ENCODE data around the gene SLC30A10. TPM values are rescaled to one million over a fixed set of nuclear protein-coding genes. Genes with fewer than 3 reads are reported as not detected.
A peak's percentile ranks its signal among the peaks of the same experiment; 100 is the strongest.

Gene SLC30A10
- total RNA-seq, 1 donor from 2014 or later: 0.13 TPM

- Mint-ChIP-seq H3K27ac (ENCODE audit: unreplicated experiment) (no peak overlapping the region), H3K36me3 (ENCODE audit: unreplicated experiment) (no peaks in the 10 kb centered on the region), H3K4me1 (ENCODE audit: unreplicated experiment) (peaks cover 21% of the 10 kb centered on the region), H3K4me3 (ENCODE audit: unreplicated experiment) (no peak overlapping the region), H3K9me3 (ENCODE audit: unreplicated experiment) (no peaks in the 10 kb centered on the region), H3K27me3 (ENCODE audit: unreplicated experiment) (peaks cover 27% of the 10 kb centered on the region)
- TF ChIP-seq, protein P1, sequence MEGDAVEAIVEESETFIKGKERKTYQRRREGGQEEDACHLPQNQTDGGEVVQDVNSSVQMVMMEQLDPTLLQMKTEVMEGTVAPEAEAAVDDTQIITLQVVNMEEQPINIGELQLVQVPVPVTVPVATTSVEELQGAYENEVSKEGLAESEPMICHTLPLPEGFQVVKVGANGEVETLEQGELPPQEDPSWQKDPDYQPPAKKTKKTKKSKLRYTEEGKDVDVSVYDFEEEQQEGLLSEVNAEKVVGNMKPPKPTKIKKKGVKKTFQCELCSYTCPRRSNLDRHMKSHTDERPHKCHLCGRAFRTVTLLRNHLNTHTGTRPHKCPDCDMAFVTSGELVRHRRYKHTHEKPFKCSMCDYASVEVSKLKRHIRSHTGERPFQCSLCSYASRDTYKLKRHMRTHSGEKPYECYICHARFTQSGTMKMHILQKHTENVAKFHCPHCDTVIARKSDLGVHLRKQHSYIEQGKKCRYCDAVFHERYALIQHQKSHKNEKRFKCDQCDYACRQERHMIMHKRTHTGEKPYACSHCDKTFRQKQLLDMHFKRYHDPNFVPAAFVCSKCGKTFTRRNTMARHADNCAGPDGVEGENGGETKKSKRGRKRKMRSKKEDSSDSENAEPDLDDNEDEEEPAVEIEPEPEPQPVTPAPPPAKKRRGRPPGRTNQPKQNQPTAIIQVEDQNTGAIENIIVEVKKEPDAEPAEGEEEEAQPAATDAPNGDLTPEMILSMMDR (IDR thresholded peaks at IDR 0.05): no peak
- no peak for DNase-seq (ENCODE audit: extremely low spot score, unreplicated experiment)
Measured at GRCh38 chr1:219904934-219905333, 23.4 kb downstream of the SLC30A10 start.

GRCh38 chr1:219903353-219903871 is 24.9 kb downstream of the SLC30A10 start:
- Mint-ChIP-seq H3K4me1 (ENCODE audit: unreplicated experiment) (peaks cover 28% of the 10 kb centered on the region), H3K36me3 (ENCODE audit: unreplicated experiment) (no peaks in the 10 kb centered on the region)

GRCh38 chr1:219902951-219903350 is 25.4 kb downstream of the SLC30A10 start:
- Mint-ChIP-seq H3K27me3 (ENCODE audit: unreplicated experiment) (peaks cover 22% of the 10 kb centered on the region), H3K4me3 (ENCODE audit: unreplicated experiment) (no peak overlapping the region), H3K4me1 (ENCODE audit: unreplicated experiment) (peaks cover 28% of the 10 kb centered on the region), H3K27ac (ENCODE audit: unreplicated experiment) (no peak overlapping the region), H3K9me3 (ENCODE audit: unreplicated experiment) (no peaks in the 10 kb centered on the region), H3K36me3 (ENCODE audit: unreplicated experiment) (no peaks in the 10 kb centered on the region)
- TF ChIP-seq, protein P1 (IDR thresholded peaks at IDR 0.05): no peak
- DNase-seq (ENCODE audit: extremely low spot score, unreplicated experiment): no peak

More at GRCh38 chr1:219903353-219903871, 24.9 kb downstream of the SLC30A10 start:
- Mint-ChIP-seq H3K27me3 (ENCODE audit: unreplicated experiment) (peaks cover 22% of the 10 kb centered on the region), H3K27ac (ENCODE audit: unreplicated experiment) (no peak overlapping the region), H3K4me3 (ENCODE audit: unreplicated experiment) (no peak overlapping the region), H3K9me3 (ENCODE audit: unreplicated experiment) (no peaks in the 10 kb centered on the region)
- TF ChIP-seq, protein P1 (IDR thresholded peaks at IDR 0.05): no peak
- DNase-seq (ENCODE audit: extremely low spot score, unreplicated experiment): no peak

GRCh38 chr1:219900882-219901281 is 27.5 kb downstream of the SLC30A10 start:
- Mint-ChIP-seq H3K4me1 (ENCODE audit: unreplicated experiment) (peaks cover 24% of the 10 kb centered on the region), H3K27me3 (ENCODE audit: unreplicated experiment) (peaks cover 33% of the 10 kb centered on the region), H3K27ac (ENCODE audit: unreplicated experiment) (peak overlapping the region; percentile 91), H3K9me3 (ENCODE audit: unreplicated experiment) (no peaks in the 10 kb centered on the region), H3K36me3 (ENCODE audit: unreplicated experiment) (no peaks in the 10 kb centered on the region), H3K4me3 (ENCODE audit: unreplicated experiment) (no peak overlapping the region)
- TF ChIP-seq, protein P1 (IDR thresholded peaks at IDR 0.05): no peak
- no peak for DNase-seq (ENCODE audit: extremely low spot score, unreplicated experiment)

GRCh38 chr1:219900201-219900600 is 28.2 kb downstream of the SLC30A10 start:
- DNase-seq (ENCODE audit: extremely low spot score, unreplicated experiment): no peak
- peaks cover 24% of the 10 kb centered on the region for H3K4me1 Mint-ChIP-seq (ENCODE audit: unreplicated experiment)
- no peaks in the 10 kb centered on the region for H3K36me3 Mint-ChIP-seq (ENCODE audit: unreplicated experiment)
- H3K4me3 Mint-ChIP-seq (ENCODE audit: unreplicated experiment): no peak overlapping the region
- H3K27me3 Mint-ChIP-seq (ENCODE audit: unreplicated experiment): peaks cover 36% of the 10 kb centered on the region
- peak overlapping the region; percentile 91 for H3K27ac Mint-ChIP-seq (ENCODE audit: unreplicated experiment)
- TF ChIP-seq, protein P1 (IDR thresholded peaks at IDR 0.05): no peak
- H3K9me3 Mint-ChIP-seq (ENCODE audit: unreplicated experiment): no peaks in the 10 kb centered on the region
